ENCODE measurements around the gene WNT11. TPM values are rescaled to one million over a fixed set of nuclear protein-coding genes. Genes with fewer than 3 reads are reported as not detected.

WNT11 gene
- total and polyA plus RNA-seq, 2 of the 13 experiments (the other 11 are each of a cell fraction or from before 2014, with no cell fraction given), result 0.34 to 0.66 TPM

- TF ChIP-seq PATZ1 (CRISPR knock-in tag; IDR thresholded peaks at IDR 0.05), result peak; percentile 80
- 0 out of 2 replicates have a peak, but pooled peaks have one; percentile 1 for TF ChIP-seq HOXA3 (CRISPR knock-in tag; IDR thresholded peaks at IDR 0.05)
- TF ChIP-seq SOX6 (IDR thresholded peaks at IDR 0.05), result no peak
- peak; percentile 43 for TF ChIP-seq SOX6 (CRISPR knock-in tag; IDR thresholded peaks at IDR 0.05)
- TF ChIP-seq, protein P1, sequence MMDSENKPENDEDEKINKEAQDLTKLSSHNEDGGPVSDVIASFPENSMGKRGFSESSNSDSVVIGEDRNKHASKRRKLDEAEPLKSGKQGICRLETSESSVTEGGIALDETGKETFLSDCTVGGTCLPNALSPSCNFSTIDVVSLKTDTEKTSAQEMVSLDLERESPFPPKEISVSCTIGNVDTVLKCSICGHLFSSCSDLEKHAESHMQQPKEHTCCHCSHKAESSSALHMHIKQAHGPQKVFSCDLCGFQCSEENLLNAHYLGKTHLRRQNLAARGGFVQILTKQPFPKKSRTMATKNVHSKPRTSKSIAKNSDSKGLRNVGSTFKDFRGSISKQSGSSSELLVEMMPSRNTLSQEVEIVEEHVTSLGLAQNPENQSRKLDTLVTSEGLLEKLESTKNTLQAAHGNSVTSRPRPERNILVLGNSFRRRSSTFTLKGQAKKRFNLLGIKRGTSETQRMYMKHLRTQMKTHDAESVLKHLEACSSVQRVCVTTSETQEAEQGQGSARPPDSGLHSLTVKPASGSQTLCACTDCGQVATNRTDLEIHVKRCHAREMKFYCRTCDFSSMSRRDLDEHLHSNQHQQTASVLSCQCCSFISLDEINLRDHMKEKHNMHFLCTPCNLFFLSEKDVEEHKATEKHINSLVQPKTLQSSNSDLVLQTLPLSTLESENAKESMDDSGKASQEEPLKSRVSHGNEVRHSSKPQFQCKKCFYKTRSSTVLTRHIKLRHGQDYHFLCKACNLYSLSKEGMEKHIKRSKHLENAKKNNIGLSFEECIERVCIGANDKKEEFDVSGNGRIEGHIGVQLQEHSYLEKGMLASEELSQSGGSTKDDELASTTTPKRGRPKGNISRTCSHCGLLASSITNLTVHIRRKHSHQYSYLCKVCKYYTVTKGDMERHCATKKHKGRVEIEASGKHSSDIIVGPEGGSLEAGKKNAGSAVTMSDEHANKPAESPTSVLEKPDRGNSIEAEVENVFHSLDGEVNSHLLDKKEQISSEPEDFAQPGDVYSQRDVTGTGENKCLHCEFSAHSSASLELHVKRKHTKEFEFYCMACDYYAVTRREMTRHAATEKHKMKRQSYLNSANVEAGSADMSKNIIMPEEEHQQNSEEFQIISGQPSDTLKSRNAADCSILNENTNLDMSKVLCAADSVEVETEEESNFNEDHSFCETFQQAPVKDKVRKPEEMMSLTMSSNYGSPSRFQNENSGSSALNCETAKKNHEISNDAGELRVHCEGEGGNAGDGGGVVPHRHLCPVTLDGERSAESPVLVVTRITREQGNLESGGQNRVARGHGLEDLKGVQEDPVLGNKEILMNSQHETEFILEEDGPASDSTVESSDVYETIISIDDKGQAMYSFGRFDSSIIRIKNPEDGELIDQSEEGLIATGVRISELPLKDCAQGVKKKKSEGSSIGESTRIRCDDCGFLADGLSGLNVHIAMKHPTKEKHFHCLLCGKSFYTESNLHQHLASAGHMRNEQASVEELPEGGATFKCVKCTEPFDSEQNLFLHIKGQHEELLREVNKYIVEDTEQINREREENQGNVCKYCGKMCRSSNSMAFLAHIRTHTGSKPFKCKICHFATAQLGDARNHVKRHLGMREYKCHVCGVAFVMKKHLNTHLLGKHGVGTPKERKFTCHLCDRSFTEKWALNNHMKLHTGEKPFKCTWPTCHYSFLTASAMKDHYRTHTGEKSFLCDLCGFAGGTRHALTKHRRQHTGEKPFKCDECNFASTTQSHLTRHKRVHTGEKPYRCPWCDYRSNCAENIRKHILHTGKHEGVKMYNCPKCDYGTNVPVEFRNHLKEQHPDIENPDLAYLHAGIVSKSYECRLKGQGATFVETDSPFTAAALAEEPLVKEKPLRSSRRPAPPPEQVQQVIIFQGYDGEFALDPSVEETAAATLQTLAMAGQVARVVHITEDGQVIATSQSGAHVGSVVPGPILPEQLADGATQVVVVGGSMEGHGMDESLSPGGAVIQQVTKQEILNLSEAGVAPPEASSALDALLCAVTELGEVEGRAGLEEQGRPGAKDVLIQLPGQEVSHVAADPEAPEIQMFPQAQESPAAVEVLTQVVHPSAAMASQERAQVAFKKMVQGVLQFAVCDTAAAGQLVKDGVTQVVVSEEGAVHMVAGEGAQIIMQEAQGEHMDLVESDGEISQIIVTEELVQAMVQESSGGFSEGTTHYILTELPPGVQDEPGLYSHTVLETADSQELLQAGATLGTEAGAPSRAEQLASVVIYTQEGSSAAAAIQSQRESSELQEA (CRISPR knock-in tag; IDR thresholded peaks at IDR 0.05; ENCODE audit: not compliant biosample characterization), result peak; percentile 59
- peak; percentile 38; the same call in 1 of the 2 replicates for TF ChIP-seq ESRRA (CRISPR knock-in tag; IDR thresholded peaks at IDR 0.05; ENCODE audit: low read depth)
- TF ChIP-seq ZNF335 (CRISPR knock-in tag; IDR thresholded peaks at IDR 0.05), result peak; percentile 48; the same call in 1 of the 2 replicates
- TF ChIP-seq MLX (CRISPR knock-in tag; IDR thresholded peaks at IDR 0.05), result 0 out of 2 replicates have a peak, but pooled peaks have one; percentile 29
- TF ChIP-seq GPN1 (CRISPR knock-in tag; IDR thresholded peaks at IDR 0.05; ENCODE audit: borderline replicate concordance), result 0 out of 2 replicates have a peak, but pooled peaks have one; percentile 30
- TF ChIP-seq HOXA5 (CRISPR knock-in tag; IDR thresholded peaks at IDR 0.05), result peak; percentile 18; the same call in 1 of the 2 replicates
- TF ChIP-seq ZNF235 (CRISPR knock-in tag; IDR thresholded peaks at IDR 0.05; ENCODE audit: borderline replicate concordance), result peak; percentile 66; the same call in 1 of the 2 replicates
- TF ChIP-seq NR2F2 (IDR thresholded peaks at IDR 0.05; ENCODE audit: borderline replicate concordance, low read depth), result peak; percentile 47; the same call in 1 of the 2 replicates
- TF ChIP-seq ZNF615 (CRISPR knock-in tag; IDR thresholded peaks at IDR 0.05; ENCODE audit: borderline replicate concordance), result peak; percentile 50; the same call in 1 of the 2 replicates
- 0 out of 2 replicates have a peak, but pooled peaks have one; percentile 8 for TF ChIP-seq ZKSCAN5 (CRISPR knock-in tag; IDR thresholded peaks at IDR 0.05)
- TF ChIP-seq SP140L (CRISPR knock-in tag; IDR thresholded peaks at IDR 0.05; ENCODE audit: borderline replicate concordance), result 0 out of 2 replicates have a peak, but pooled peaks have one; percentile 69
- TF ChIP-seq SAP130 (CRISPR knock-in tag; IDR thresholded peaks at IDR 0.05; ENCODE audit: low read depth), result peak; percentile 51; the same call in 1 of the 2 replicates
- TF ChIP-seq HMG20A (CRISPR knock-in tag; IDR thresholded peaks at IDR 0.05; ENCODE audit: borderline replicate concordance), result no peak; the same call in 1 of the 2 replicates
- TF ChIP-seq SETDB1 (CRISPR knock-in tag; IDR thresholded peaks at IDR 0.05; ENCODE audit: borderline replicate concordance), result no peak
- TF ChIP-seq PITX1 (CRISPR knock-in tag; IDR thresholded peaks at IDR 0.05), result peak; percentile 53; the same call in 1 of the 2 replicates
Observed at GRCh38 chr11:76235233-76236091, 29.2 kb upstream of the WNT11 start (continued).
